ENCODE data around the gene EHBP1. TPM values are rescaled to one million over a fixed set of nuclear protein-coding genes. Genes with fewer than 3 reads are reported as not detected.

EHBP1 gene
- polyA plus RNA-seq, 1 of the 3 experiments (the other 2 are of a cell fraction), result 62.7 TPM

DNA sequence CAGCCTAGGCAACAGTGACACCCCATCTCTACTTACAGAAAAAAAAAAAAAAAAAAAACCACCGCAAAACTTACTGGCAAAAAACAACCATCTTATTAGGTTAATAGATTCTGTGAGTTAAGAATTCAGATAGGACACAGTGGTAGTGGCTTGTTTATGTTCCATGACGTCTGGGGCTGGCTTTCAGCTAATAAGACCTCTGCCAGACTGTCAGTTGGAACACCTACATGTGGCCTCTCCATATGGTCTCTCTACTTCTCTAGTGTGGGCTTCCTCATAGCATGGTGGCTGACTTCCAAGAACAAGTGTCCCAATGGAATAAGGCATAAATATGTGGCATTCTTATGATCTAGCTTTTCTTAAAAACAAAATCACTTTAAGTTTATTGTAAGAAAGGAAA is 251.1 kb downstream of the EHBP1 start:
- H3K27ac ChIP-seq (ENCODE audit: low read depth in 2 of 2, low read length in 1 of 2), result no peak overlapping the region
- no peaks in the 10 kb centered on the region for H4K20me1 ChIP-seq (ENCODE audit: insufficient read depth)
- CTCF ChIA-PET, result no interaction called here
- H3K9me3 ChIP-seq, result no peaks in the 10 kb centered on the region
- H3K36me3 ChIP-seq (replicated peaks in 1 of 2; ENCODE audit: control insufficient read depth in 1 of 2, insufficient read depth in 2 of 2, low read length in 1 of 2), result peaks cover 51 to 58% of the 10 kb centered on the region in 2 experiments
- no peaks in the 10 kb centered on the region for H3K79me2 ChIP-seq (ENCODE audit: insufficient read depth)
- TF ChIP-seq, protein P1, sequence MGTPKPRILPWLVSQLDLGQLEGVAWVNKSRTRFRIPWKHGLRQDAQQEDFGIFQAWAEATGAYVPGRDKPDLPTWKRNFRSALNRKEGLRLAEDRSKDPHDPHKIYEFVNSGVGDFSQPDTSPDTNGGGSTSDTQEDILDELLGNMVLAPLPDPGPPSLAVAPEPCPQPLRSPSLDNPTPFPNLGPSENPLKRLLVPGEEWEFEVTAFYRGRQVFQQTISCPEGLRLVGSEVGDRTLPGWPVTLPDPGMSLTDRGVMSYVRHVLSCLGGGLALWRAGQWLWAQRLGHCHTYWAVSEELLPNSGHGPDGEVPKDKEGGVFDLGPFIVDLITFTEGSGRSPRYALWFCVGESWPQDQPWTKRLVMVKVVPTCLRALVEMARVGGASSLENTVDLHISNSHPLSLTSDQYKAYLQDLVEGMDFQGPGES (IDR thresholded peaks at IDR 0.05; ENCODE audit: low read depth, low read length), result no peak
- TF ChIP-seq GABPA (IDR thresholded peaks at IDR 0.05; ENCODE audit: low read depth) (no peak), GATA2 (CRISPR knock-in tag; IDR thresholded peaks at IDR 0.05) (no peak), POLR2AphosphoS5 (IDR thresholded peaks at IDR 0.05; ENCODE audit: low read depth, low read length) (no peak), FOSL2 (IDR thresholded peaks at IDR 0.05; ENCODE audit: borderline replicate concordance, low read depth) (no peak), SIN3A (IDR thresholded peaks at IDR 0.05; ENCODE audit: borderline replicate concordance, low read depth, low read length) (no peak), YY1 (IDR thresholded peaks at IDR 0.05; ENCODE audit: low read depth) (no peak), RFX5 (IDR thresholded peaks at IDR 0.05; ENCODE audit: low read length) (no peak), MXI1 (IDR thresholded peaks at IDR 0.05; ENCODE audit: low read depth, low read length) (no peak), MEF2A (IDR thresholded peaks at IDR 0.05; ENCODE audit: borderline replicate concordance, low read depth) (no peak), TEAD4 (IDR thresholded peaks at IDR 0.05; ENCODE audit: borderline replicate concordance, insufficient read depth) (no peak), NFIC (IDR thresholded peaks at IDR 0.05; ENCODE audit: borderline replicate concordance) (no peak)
- TF ChIP-seq, protein P2, sequence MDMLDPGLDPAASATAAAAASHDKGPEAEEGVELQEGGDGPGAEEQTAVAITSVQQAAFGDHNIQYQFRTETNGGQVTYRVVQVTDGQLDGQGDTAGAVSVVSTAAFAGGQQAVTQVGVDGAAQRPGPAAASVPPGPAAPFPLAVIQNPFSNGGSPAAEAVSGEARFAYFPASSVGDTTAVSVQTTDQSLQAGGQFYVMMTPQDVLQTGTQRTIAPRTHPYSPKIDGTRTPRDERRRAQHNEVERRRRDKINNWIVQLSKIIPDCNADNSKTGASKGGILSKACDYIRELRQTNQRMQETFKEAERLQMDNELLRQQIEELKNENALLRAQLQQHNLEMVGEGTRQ (IDR thresholded peaks at IDR 0.05; ENCODE audit: borderline replicate concordance, low read depth, low read length), result no peak
- TF ChIP-seq, protein P3, sequence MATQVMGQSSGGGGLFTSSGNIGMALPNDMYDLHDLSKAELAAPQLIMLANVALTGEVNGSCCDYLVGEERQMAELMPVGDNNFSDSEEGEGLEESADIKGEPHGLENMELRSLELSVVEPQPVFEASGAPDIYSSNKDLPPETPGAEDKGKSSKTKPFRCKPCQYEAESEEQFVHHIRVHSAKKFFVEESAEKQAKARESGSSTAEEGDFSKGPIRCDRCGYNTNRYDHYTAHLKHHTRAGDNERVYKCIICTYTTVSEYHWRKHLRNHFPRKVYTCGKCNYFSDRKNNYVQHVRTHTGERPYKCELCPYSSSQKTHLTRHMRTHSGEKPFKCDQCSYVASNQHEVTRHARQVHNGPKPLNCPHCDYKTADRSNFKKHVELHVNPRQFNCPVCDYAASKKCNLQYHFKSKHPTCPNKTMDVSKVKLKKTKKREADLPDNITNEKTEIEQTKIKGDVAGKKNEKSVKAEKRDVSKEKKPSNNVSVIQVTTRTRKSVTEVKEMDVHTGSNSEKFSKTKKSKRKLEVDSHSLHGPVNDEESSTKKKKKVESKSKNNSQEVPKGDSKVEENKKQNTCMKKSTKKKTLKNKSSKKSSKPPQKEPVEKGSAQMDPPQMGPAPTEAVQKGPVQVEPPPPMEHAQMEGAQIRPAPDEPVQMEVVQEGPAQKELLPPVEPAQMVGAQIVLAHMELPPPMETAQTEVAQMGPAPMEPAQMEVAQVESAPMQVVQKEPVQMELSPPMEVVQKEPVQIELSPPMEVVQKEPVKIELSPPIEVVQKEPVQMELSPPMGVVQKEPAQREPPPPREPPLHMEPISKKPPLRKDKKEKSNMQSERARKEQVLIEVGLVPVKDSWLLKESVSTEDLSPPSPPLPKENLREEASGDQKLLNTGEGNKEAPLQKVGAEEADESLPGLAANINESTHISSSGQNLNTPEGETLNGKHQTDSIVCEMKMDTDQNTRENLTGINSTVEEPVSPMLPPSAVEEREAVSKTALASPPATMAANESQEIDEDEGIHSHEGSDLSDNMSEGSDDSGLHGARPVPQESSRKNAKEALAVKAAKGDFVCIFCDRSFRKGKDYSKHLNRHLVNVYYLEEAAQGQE (IDR thresholded peaks at IDR 0.05; ENCODE audit: low read depth, low read length), result no peak
- TF ChIP-seq, protein P4, sequence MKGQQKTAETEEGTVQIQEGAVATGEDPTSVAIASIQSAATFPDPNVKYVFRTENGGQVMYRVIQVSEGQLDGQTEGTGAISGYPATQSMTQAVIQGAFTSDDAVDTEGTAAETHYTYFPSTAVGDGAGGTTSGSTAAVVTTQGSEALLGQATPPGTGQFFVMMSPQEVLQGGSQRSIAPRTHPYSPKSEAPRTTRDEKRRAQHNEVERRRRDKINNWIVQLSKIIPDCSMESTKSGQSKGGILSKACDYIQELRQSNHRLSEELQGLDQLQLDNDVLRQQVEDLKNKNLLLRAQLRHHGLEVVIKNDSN (IDR thresholded peaks at IDR 0.05; ENCODE audit: borderline replicate concordance, low read depth), result no peak
- TF ChIP-seq, protein P5, sequence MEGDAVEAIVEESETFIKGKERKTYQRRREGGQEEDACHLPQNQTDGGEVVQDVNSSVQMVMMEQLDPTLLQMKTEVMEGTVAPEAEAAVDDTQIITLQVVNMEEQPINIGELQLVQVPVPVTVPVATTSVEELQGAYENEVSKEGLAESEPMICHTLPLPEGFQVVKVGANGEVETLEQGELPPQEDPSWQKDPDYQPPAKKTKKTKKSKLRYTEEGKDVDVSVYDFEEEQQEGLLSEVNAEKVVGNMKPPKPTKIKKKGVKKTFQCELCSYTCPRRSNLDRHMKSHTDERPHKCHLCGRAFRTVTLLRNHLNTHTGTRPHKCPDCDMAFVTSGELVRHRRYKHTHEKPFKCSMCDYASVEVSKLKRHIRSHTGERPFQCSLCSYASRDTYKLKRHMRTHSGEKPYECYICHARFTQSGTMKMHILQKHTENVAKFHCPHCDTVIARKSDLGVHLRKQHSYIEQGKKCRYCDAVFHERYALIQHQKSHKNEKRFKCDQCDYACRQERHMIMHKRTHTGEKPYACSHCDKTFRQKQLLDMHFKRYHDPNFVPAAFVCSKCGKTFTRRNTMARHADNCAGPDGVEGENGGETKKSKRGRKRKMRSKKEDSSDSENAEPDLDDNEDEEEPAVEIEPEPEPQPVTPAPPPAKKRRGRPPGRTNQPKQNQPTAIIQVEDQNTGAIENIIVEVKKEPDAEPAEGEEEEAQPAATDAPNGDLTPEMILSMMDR (IDR thresholded peaks at IDR 0.05), result no peak
- H3K4me3 ChIP-seq (ENCODE audit: low read depth in 2 of 2, low read length in 1 of 2), result no peak overlapping the region
- H3K9me2 ChIP-seq, result no peaks in the 10 kb centered on the region; the same call in 1 of the 2 replicates
- POLR2A ChIA-PET, result no interaction called here
- H3F3A ChIP-seq (replicated peaks; ENCODE audit: insufficient read depth), result peaks cover 10% of the 10 kb centered on the region
- H2AFZ ChIP-seq (ENCODE audit: low read depth), result no peak overlapping the region
- 97% methylated on average over 2 of the region's 2 CpGs for WGBS (ENCODE audit: low lambda C conversion rate)
- no peaks in the 10 kb centered on the region for H3K27me3 ChIP-seq (ENCODE audit: insufficient read depth)
- no peaks in the 10 kb centered on the region for H3K4me1 ChIP-seq (ENCODE audit: control insufficient read depth in 1 of 2, insufficient read depth in 2 of 2, low read depth in 1 of 2, low read length in 1 of 2)
- DNase-seq, result no peak
- H3K4me2 ChIP-seq, result no peak overlapping the region
- no peak overlapping the region for H3K9ac ChIP-seq
